Raji (cell line): ENCODE measurements around the gene POLR3E.

Source experiments
- POLR2A ChIP-seq: IDR thresholded peaks from 2 replicates; pipeline ENCODE4 v1.6.1; 2011; ENCODE audit warnings: low read depth, low read length, control low read depth; ENCODE audit not compliant: insufficient read depth

The POLR3E gene

GRCh38 chr16:22278441-22279230 lies 18.6 kb upstream of the POLR3E start:
- no peak for TF ChIP-seq POLR2A

DNA sequence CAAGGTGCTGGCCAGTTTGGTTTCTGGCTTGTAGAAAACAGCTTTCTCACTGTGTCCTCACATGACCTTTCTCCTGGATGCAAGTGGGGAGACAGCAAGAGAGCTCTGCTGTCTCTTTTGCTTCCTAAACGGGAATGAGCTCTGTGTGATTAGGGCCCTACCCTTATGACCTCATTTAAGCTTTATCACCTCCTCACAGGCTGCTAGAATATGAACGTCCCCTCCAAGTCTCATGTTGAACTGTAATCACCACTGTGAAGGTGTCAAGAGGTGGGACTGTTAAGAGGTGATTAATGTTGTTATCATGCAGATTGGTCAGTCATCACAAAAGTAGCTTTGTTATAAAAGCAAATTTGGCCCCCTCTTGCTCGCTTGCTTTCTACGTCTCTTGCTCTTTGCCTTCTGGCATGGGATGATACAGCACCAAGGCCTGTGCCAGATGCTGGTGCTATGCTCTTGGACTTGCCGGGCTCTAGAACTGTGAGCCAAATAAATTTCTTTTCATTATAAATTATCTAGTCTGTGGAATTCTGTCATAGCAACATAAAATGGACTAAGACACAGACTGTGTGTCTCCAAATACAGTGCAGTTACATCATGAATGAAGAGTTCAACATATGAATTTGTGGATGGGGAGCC lies 14.8 kb upstream of the POLR3E start:
- no peak for TF ChIP-seq POLR2A

- TF ChIP-seq POLR2A: no peak
Measured at GRCh38 chr16:22284637-22285036, 12.6 kb upstream of the POLR3E start.

GRCh38 chr16:22285080-22285479 lies 12.1 kb upstream of the POLR3E start:
- TF ChIP-seq POLR2A: no peak

DNA sequence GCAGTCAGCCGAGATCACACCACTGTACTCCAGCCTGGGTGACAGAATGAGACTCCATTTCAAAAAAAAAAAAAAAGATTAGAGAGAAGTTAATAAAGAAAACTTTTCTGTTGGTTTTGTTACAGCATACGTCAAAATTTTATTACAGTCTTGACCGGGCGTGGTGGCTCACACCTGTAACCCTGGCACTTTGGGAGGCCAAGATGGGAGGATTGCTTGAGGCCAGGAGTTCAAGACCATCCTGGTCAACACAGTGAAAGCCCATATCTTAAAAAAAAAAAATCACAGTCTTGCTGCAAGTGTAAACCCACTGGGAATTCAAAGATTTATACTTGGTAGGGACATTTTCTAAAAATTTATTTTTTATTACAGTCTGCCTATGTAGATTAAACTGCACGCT lies 6.2 kb upstream of the POLR3E start:
- no peak for TF ChIP-seq POLR2A

GRCh38 chr16:22291860-22292318 lies 5.3 kb upstream of the POLR3E start:
- no peak for TF ChIP-seq POLR2A

GRCh38 chr16:22292320-22292719 lies 4.9 kb upstream of the POLR3E start:
- TF ChIP-seq POLR2A: no peak

- TF ChIP-seq POLR2A: no peak
Measured at GRCh38 chr16:22293137-22294106, 3.8 kb upstream of the POLR3E start.

- TF ChIP-seq POLR2A: no peak
Measured at GRCh38 chr16:22296225-22297113, 740 bp upstream of the POLR3E start.

- no peak for TF ChIP-seq POLR2A
Measured at GRCh38 chr16:22297871-22298733, 893 bp downstream of the POLR3E start.

DNA sequence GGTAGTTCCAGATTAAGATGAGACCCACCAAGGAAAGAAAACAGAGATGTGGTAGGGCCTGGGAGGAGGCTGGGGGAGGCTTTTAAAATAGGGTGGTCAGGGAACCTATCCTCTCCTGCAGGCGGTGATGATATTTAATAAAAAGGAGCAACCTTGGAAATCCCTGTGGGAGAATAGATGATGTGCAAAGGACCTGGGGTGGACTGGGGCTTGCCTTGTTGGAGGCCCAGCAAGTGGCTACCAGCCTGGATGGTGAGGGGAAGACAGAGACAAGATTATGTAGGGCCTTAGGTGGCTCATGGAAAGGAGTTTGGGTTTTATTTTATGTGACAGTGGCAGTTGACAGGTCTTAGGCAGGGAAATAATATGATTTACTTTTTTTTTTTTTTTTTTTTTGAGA lies 1.8 kb downstream of the POLR3E start:
- no peak for TF ChIP-seq POLR2A

DNA sequence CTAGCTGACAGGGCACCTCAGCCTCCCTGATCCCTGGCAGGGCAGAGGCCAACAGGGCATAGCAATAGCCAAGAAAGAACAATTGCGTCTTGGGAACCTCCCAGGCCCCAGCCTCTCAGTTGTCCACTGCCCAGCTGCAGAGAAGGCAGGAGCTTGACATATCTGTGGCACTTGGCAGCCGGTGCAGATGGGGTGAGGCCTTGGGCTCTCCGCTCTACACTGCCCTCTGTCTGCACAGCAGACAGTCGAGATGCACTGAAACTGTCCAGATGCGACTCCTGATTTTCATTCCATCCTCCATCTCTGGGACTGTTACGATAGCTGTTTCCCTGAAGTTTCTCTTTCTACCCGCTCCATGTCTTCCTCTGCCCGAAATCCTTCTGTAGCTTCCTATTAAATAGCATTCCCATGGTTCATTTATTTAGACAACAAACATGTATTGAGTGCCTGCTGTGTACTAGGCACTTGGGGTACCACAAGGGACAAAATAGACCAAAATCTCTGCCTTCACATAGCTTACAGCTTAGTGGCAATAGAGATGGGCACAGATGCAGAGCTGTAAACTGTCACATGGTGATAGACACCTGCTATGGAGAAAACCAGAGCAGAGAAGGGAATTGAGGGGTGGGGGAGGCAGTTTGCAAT lies 3.3 kb downstream of the POLR3E start:
- no peak for TF ChIP-seq POLR2A

GRCh38 chr16:22302776-22303363 lies 5.7 kb downstream of the POLR3E start:
- TF ChIP-seq POLR2A: no peak
